Activated naive CD8-positive, alpha-beta T cell (primary cell): ENCODE data around the gene TNFSF4.

Experiments used
- H3K27ac Mint-ChIP-seq: one replicate; pipeline ENCODE4 v1.8.0; 2021; ENCODE audit warnings: mixed read lengths
- H3K27me3 Mint-ChIP-seq: one replicate; pipeline ENCODE4 v1.8.0; 2021; ENCODE audit warnings: mixed read lengths
- H3K36me3 Mint-ChIP-seq: one replicate; pipeline ENCODE4 v1.8.0; 2021; ENCODE audit warnings: mixed read lengths
- H3K4me1 Mint-ChIP-seq: one replicate; pipeline ENCODE4 v1.8.0; 2021; ENCODE audit warnings: low read depth, mixed read lengths
- H3K4me3 Mint-ChIP-seq: one replicate; pipeline ENCODE4 v1.8.0; 2021; ENCODE audit warnings: mild to moderate bottlenecking, mixed read lengths
- H3K9me3 Mint-ChIP-seq: one replicate; pipeline ENCODE4 v1.8.0; 2021; ENCODE audit warnings: low read depth, mixed read lengths

Gene TNFSF4

GRCh38 chr1:173195596-173196088 is 11.5 kb downstream of the TNFSF4 start:
- peaks cover 19% of the 10 kb centered on the region for H3K4me1 Mint-ChIP-seq
- H3K4me3 Mint-ChIP-seq: no peak overlapping the region
- no peak overlapping the region for H3K27ac Mint-ChIP-seq
- peaks cover 21% of the 10 kb centered on the region for H3K36me3 Mint-ChIP-seq
- H3K9me3 Mint-ChIP-seq: no peaks in the 10 kb centered on the region
- no peaks in the 10 kb centered on the region for H3K27me3 Mint-ChIP-seq

- Mint-ChIP-seq H3K27me3 (no peaks in the 10 kb centered on the region), H3K36me3 (peaks cover 21% of the 10 kb centered on the region), H3K9me3 (no peaks in the 10 kb centered on the region), H3K4me1 (peaks cover 21% of the 10 kb centered on the region), H3K27ac (no peak overlapping the region), H3K4me3 (no peak overlapping the region)
Measured at GRCh38 chr1:173193639-173194038, 13.5 kb downstream of the TNFSF4 start.

- Mint-ChIP-seq H3K27ac (no peak overlapping the region), H3K4me3 (no peak overlapping the region), H3K27me3 (no peaks in the 10 kb centered on the region), H3K9me3 (no peaks in the 10 kb centered on the region), H3K36me3 (peaks cover 13% of the 10 kb centered on the region), H3K4me1 (peaks cover 17% of the 10 kb centered on the region)
Measured at GRCh38 chr1:173191011-173191705, 16.0 kb downstream of the TNFSF4 start.

DNA sequence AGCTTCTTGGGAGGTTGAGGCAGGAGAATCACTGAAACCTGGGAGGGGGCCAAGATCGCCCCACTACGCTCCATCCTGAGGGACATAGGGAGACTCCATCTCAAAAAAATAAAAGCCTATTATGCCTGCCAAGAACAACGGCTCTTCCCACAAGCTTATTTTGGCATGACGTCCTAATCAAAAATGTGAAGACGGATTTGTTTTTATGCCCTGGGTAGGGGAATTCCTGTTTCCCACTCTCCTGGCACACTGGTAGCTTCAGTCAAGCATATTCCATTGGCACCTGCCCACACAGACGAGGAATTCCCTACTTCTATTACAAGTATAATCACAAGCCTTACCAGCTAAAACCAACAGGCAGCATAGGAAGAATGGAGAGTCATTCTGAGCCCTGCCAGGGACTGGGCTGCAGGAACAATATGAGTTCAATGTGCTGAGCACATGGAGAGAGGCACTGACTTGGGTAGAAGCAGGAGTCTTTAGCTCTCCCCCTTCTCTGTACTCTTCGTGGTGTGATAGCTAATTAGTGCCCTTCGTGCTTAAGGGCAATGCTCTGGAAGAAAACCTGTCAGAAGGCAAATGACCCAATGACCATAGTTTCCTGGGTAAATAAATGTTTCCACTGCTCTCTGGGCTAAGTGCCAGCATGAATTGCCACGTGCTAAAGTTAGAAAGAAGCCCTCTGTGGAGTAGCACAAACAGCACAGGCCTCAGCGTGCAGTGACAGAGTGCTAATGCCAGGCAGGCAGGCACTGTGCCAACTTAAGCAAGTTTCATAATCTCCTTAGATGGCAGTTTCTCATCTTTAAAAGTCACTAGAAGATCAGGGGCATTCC is 16.8 kb downstream of the TNFSF4 start:
- Mint-ChIP-seq H3K4me3 (no peak overlapping the region), H3K27me3 (no peaks in the 10 kb centered on the region)

GRCh38 chr1:173187671-173188237 is 19.4 kb downstream of the TNFSF4 start:
- Mint-ChIP-seq H3K27me3 (no peaks in the 10 kb centered on the region), H3K27ac (no peak overlapping the region), H3K4me3 (no peak overlapping the region), H3K9me3 (no peaks in the 10 kb centered on the region), H3K4me1 (peaks cover 5% of the 10 kb centered on the region), H3K36me3 (peaks cover 11% of the 10 kb centered on the region)

More for the DNA sequence above, 16.8 kb downstream of the TNFSF4 start:
- H3K4me1 Mint-ChIP-seq: peaks cover 10% of the 10 kb centered on the region
- H3K36me3 Mint-ChIP-seq: peaks cover 13% of the 10 kb centered on the region
- no peaks in the 10 kb centered on the region for H3K9me3 Mint-ChIP-seq
- H3K27ac Mint-ChIP-seq: no peak overlapping the region

DNA sequence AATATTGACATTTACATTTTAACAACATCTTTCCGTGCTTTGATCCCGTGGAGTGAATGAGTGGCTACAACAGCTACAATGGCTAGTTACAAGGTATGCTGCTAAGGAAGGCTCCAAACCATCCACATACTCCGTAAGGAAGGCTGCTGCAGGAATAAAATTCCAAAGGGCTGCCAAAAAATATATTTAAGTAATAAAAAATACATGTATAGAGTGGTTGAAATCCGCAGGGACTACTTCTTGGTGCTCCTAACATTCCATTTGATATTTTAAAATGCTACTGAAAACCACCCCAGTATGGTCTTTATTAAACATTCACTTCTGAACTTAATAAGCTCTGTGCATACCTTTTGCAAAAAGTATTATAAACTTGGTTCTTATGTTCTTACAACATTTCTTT is 25.3 kb downstream of the TNFSF4 start:
- no peak overlapping the region for H3K27ac Mint-ChIP-seq
- peaks cover 4% of the 10 kb centered on the region for H3K9me3 Mint-ChIP-seq
- no peak overlapping the region for H3K4me3 Mint-ChIP-seq
- H3K4me1 Mint-ChIP-seq: no peaks in the 10 kb centered on the region
- H3K27me3 Mint-ChIP-seq: no peaks in the 10 kb centered on the region
- peaks cover 8% of the 10 kb centered on the region for H3K36me3 Mint-ChIP-seq

DNA sequence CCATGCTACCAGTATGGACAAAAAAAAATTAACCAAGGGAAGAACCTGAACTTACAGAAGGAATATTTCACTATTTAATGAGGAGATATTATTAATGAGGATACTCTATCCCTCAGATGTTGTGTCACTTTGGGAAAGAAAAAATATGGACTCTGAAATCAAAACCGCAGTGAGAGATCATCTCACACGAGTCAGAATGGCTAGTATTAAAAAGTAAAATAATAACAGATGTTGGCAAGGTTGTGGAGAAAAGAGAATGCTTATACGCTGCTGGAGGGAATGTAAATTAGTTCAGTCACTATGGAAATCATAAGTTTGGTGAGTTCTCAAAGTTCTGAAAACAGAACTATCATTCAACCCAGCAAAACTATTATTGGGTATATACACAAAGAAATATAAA is 30.9 kb downstream of the TNFSF4 start:
- Mint-ChIP-seq H3K4me1 (no peaks in the 10 kb centered on the region), H3K9me3 (peaks cover 29% of the 10 kb centered on the region), H3K27ac (no peak overlapping the region), H3K36me3 (peaks cover 27% of the 10 kb centered on the region), H3K27me3 (no peaks in the 10 kb centered on the region), H3K4me3 (no peak overlapping the region)

- peaks cover 29% of the 10 kb centered on the region for H3K36me3 Mint-ChIP-seq
- no peaks in the 10 kb centered on the region for H3K4me1 Mint-ChIP-seq
- peaks cover 35% of the 10 kb centered on the region for H3K9me3 Mint-ChIP-seq
- H3K27ac Mint-ChIP-seq: no peak overlapping the region
- H3K4me3 Mint-ChIP-seq: no peak overlapping the region
- H3K27me3 Mint-ChIP-seq: no peaks in the 10 kb centered on the region
Measured at GRCh38 chr1:173175514-173176145, 31.5 kb downstream of the TNFSF4 start.

DNA sequence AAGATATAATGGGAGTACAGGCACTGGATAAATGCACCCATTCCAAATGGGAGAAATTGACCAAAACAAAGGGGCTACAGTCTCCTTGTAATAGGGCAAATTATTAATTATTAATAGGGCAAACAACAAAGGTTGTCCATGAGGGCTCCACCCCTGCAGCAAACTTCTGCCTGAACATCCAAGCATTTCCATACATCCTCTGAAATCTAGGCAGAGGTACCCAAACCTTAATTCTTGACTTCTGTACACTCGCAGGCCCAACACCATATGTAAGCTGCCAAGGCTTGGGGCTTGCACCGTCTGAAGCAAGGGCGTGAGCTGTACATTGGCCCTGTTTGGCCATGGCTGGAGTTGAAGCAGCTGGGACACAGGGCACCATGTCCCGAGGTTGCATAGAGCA is 33.7 kb downstream of the TNFSF4 start:
- H3K9me3 Mint-ChIP-seq: peaks cover 36% of the 10 kb centered on the region
- peaks cover 30% of the 10 kb centered on the region for H3K36me3 Mint-ChIP-seq
- no peaks in the 10 kb centered on the region for H3K27me3 Mint-ChIP-seq
- H3K4me1 Mint-ChIP-seq: no peaks in the 10 kb centered on the region
- no peak overlapping the region for H3K4me3 Mint-ChIP-seq
- H3K27ac Mint-ChIP-seq: no peak overlapping the region

DNA sequence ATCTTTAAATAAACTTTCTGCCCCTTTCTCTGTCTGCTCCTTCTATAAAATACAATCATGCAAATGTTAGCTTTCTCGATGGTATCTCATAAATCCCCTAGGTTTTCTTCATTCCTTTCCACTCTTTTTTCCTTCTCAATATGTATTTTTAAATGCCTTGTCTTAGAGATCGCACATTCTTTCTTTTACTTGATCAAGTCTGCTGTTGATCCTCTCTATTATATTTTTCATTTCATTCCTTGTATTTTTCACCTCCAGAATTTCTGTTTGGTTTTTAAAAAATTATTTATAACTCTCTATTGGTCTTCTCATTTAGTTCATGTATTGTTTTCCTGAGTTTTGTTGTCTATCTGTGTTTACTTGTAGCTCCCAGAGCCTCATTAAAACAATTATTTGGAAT is 36.0 kb downstream of the TNFSF4 start:
- Mint-ChIP-seq H3K4me1 (no peaks in the 10 kb centered on the region), H3K4me3 (no peak overlapping the region), H3K9me3 (peaks cover 36% of the 10 kb centered on the region), H3K27ac (no peak overlapping the region), H3K36me3 (peaks cover 27% of the 10 kb centered on the region), H3K27me3 (no peaks in the 10 kb centered on the region)

- no peaks in the 10 kb centered on the region for H3K27me3 Mint-ChIP-seq
- H3K27ac Mint-ChIP-seq: no peak overlapping the region
- peaks cover 21% of the 10 kb centered on the region for H3K36me3 Mint-ChIP-seq
- no peak overlapping the region for H3K4me3 Mint-ChIP-seq
- peaks cover 25% of the 10 kb centered on the region for H3K9me3 Mint-ChIP-seq
- H3K4me1 Mint-ChIP-seq: no peaks in the 10 kb centered on the region
Measured at GRCh38 chr1:173168941-173169340, 38.2 kb downstream of the TNFSF4 start.

DNA sequence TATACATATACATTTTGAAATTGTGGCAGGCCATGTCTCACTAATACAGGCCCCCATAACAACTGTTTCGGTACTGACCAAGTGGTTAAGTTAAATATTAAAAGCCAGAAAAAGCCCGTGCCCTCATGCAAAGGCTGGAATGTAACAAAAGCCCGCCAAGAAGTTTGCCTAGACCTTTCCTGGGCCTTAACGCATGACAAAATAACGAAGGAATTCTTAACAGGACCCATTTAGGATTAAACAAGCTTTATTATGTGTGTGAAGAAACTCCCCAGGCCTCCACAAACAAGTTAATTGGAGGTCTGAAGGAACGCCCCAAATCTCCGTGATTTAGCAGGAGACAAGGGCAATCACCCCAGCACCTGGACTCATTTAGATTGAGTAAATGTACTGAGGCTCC is 42.4 kb downstream of the TNFSF4 start:
- H3K27ac Mint-ChIP-seq: no peak overlapping the region
- H3K27me3 Mint-ChIP-seq: no peaks in the 10 kb centered on the region
- H3K9me3 Mint-ChIP-seq: no peaks in the 10 kb centered on the region
- H3K36me3 Mint-ChIP-seq: peaks cover 10% of the 10 kb centered on the region
- H3K4me3 Mint-ChIP-seq: no peak overlapping the region
- peaks cover 4% of the 10 kb centered on the region for H3K4me1 Mint-ChIP-seq

GRCh38 chr1:173164178-173164577 is 43.0 kb downstream of the TNFSF4 start:
- peaks cover 7% of the 10 kb centered on the region for H3K36me3 Mint-ChIP-seq
- no peak overlapping the region for H3K27ac Mint-ChIP-seq
- H3K4me1 Mint-ChIP-seq: peaks cover 4% of the 10 kb centered on the region
- H3K4me3 Mint-ChIP-seq: no peak overlapping the region
- H3K27me3 Mint-ChIP-seq: no peaks in the 10 kb centered on the region
- no peaks in the 10 kb centered on the region for H3K9me3 Mint-ChIP-seq

- no peak overlapping the region for H3K4me3 Mint-ChIP-seq
- no peak overlapping the region for H3K27ac Mint-ChIP-seq
- H3K36me3 Mint-ChIP-seq: peaks cover 7% of the 10 kb centered on the region
- H3K9me3 Mint-ChIP-seq: no peaks in the 10 kb centered on the region
- H3K4me1 Mint-ChIP-seq: peaks cover 4% of the 10 kb centered on the region
- no peaks in the 10 kb centered on the region for H3K27me3 Mint-ChIP-seq
Measured at GRCh38 chr1:173163222-173163621, 43.9 kb downstream of the TNFSF4 start.

GRCh38 chr1:173162601-173163000 is 44.5 kb downstream of the TNFSF4 start:
- Mint-ChIP-seq H3K27me3 (no peaks in the 10 kb centered on the region), H3K9me3 (no peaks in the 10 kb centered on the region), H3K4me1 (peaks cover 4% of the 10 kb centered on the region), H3K4me3 (no peak overlapping the region), H3K36me3 (peaks cover 7% of the 10 kb centered on the region), H3K27ac (no peak overlapping the region)
